ENCODE data around the gene DCAF12. TPM values are rescaled to one million over a fixed set of nuclear protein-coding genes. Genes with fewer than 3 reads are reported as not detected.

Gene DCAF12
- total RNA-seq = 28.9 and 36.0 TPM in 2 replicates

DNA sequence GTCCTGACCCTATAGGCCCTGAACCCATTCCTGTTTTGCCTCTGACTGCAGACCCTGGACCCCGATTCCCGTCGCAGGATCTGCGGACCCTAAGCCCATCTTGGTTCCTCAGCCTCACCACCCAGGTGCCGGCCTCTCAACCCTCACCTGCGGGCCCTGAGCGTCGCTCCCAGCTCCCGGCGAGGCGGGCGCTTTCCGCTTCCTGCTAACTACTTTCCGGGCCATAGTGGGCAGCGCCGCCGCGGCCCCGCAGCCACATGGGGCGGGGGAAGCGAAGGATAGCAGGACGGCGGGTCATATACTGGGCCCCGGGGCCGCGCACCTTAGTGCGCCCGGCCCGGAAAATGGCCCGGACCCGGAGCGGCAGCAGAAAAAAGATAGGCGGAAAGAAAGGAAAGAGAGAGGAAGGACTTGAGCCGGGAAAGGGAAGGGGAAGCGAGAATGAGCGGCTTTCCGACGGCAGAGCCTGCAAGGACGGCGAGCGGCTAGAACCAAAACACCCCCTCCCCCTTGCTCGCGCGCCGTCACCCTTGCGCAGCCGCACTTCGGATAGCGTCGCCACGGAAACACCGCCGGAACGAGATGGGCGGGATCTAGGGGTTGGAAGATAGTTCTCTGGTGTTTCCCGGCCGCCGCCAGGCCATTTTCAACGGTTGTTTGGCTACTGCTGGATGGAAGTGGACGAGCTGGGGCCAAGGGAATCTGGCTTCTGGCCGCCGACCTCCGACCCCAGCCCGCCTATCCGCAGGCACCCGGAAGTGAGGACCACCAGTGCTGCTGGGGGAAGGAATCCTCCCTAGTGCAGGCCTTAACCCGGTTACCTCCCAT lies at the start of gene DCAF12:
TSS of gene DCAF12 (minus strand) at position 492 of the 828 bp plus-strand sequence. CDS start at position 225, 267 bp downstream.

GRCh38 chr9:34048727-34049629 lies 77.5 kb downstream of the DCAF12 start, which contains the start of gene UBAP2:
UBAP2 (minus strand) TSS chr9:34048887; CDS start chr9:34017148, 31,739 bp downstream.

Small RNA genes within 50 kb of the gene (small RNA-seq; reads per million reads assigned to genes)
- gene RN7SKP114 = not detected

Other genes with a start within 250 kb of the DCAF12 start
- gene UBAP2, start 77.8 kb downstream of the DCAF12 start, total RNA-seq = 31.3 and 38.1 TPM in 2 replicates
- gene UBAP1, start 52.3 kb upstream of the DCAF12 start, total RNA-seq = 44.9 and 46.7 TPM in 2 replicates
- 4.1 and 7.3 TPM in 2 replicates for gene KIF24, start 202.6 kb upstream of the DCAF12 start, total RNA-seq
- 9.7 and 32.8 TPM in 2 replicates for gene NUDT2, start 202.9 kb upstream of the DCAF12 start, total RNA-seq

Data from thoracic aorta endothelial cell (primary cell).